Thymus (tissue), 11 donors: ENCODE measurements around the gene STARD5. TPM values are rescaled to one million over a fixed set of nuclear protein-coding genes. Genes with fewer than 3 reads are reported as not detected.
A peak's percentile ranks its signal among the peaks of the same experiment; 100 is the strongest.

Experiments
- DNase-seq, 9 donors: peaks; one replicate each; pipeline ENCODE4 v3.0.0-alpha.2; 2013; ENCODE audit warnings: low spot score in 9 of 9, low read depth in 6 of 9, missing footprints in 1 of 9
- H3K27ac ChIP-seq, 2 donors: one replicate each; pipeline ENCODE4 v1.5.1; 2013; ENCODE audit warnings: control low read depth in 1 of 2, low read depth in 1 of 2, low read length in 1 of 2, mild to moderate bottlenecking in 1 of 2, moderate library complexity in 1 of 2
- H3K27me3 ChIP-seq, 2 donors: one replicate each; pipeline ENCODE4 v1.5.1; 2013; ENCODE audit warnings: low read length in 1 of 2; ENCODE audit not compliant: control insufficient read depth in 2 of 2, insufficient read depth in 1 of 2
- H3K36me3 ChIP-seq, 2 donors: one replicate each; pipeline ENCODE4 v1.5.1; 2013; ENCODE audit warnings: low read length in 1 of 2, mild to moderate bottlenecking in 1 of 2, moderate library complexity in 1 of 2; ENCODE audit not compliant: control insufficient read depth in 2 of 2, insufficient read depth in 2 of 2
- H3K4me1 ChIP-seq, 2 donors: one replicate each; pipeline ENCODE4 v1.5.1; 2013; ENCODE audit warnings: low read length in 2 of 2; ENCODE audit not compliant: control insufficient read depth in 2 of 2, insufficient read depth in 2 of 2
- H3K4me3 ChIP-seq, 2 donors: one replicate each; pipeline ENCODE4 v1.5.1; 2013; ENCODE audit warnings: low read length in 2 of 2, control low read depth in 1 of 2, mild to moderate bottlenecking in 1 of 2
- H3K9me3 ChIP-seq, 2 donors: one replicate each; pipeline ENCODE4 v1.5.1; 2013; ENCODE audit warnings: low read length in 1 of 2, mild to moderate bottlenecking in 1 of 2; ENCODE audit not compliant: control insufficient read depth in 2 of 2, insufficient read depth in 1 of 2
- WGBS: extraction: QIAGEN DNeasy Blood & Tissue Kit; methylation state at CpG from one replicate; pipeline ENCODE4 v1.1.7; 2013; 5-methylcytosine and 5-hydroxymethylcytosine counted together
- polyA plus RNA-seq: library from polyadenylated mRNA; stranded (reverse); fragments of 200-250 nt; gene quantifications from one replicate; pipeline ENCODE4 v1.2.3, GENCODE V29; 2013
- total RNA-seq: library from RNA; stranded (reverse); fragments of 120-200 nt; gene quantifications from one replicate; pipeline ENCODE4 v1.2.4, GENCODE V29; 2013
- donor health status: healthy.

Gene STARD5
- total and polyA plus RNA-seq, 2 donors = 3.6 to 12.0 TPM

DNA sequence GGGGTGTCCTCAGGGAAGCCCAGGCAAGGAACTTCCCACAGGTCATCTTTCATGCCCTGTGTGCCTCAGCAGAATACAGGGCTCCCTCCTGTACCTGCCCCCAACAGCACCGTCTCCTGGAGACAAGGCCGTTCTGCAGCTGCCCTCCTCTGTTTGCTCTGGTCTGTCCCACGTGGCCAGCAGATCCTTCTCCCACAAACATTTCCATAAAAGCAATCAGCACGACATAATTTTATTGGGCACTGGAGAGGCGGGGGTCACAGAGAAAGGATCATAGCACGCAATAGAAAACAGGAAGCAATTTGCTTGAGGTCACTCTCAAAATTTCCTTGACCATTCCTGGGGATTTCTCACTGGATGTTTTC lies 29.4 kb downstream of the STARD5 start:
- Histone ChIP-seq H3K4me3 (peak overlapping the region; percentile 26 to 34), H3K9me3 (no peaks in the 10 kb centered on the region), H3K4me1 (peaks cover 50 to 79% of the 10 kb centered on the region in 2 donors), H3K36me3 (peaks cover 4 to 12% of the 10 kb centered on the region in 2 donors), H3K27me3 (no peaks in the 10 kb centered on the region), H3K27ac (peak overlapping the region; percentile 99 to 100)
- 51% methylated on average over 6 of the region's 6 CpGs for WGBS
- no peak for DNase-seq

DNA sequence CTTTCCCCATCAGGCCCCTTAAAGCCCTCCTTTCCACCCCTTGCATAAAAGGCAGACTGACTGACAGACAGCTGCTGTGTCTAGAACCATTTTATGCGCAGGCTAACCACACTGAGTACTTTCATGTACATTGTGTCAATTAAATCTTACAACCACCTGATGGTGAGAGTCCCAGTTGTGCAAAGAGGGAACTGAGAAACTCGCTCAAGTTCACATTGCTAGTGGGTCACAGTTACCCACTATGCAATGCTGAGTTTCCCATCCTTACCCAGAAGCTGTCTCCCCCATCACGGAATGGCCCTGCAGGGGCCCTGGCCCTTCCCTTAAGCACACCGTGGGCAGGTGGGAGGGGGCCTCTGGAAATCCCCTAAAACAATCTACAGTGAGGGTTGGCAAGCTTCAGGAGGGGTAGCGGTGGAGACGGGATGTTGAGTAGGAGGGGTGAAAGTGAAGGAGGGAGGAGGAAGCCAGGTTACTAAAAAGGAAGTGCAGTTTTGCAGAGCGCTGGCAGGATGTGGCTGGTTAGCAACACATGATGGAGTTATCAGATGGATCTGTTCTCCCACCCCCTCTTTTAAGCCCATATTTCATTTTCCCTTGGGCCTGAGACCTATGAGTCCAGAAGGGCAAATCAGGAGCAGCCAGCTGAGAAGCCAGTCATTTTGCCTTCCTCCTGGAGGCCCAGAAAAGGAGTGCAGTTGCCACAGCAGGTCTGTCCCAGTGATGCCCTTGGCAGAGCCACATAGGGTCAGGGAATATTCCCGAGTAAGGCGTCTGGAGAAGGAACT lies 30.0 kb downstream of the STARD5 start:
- peak overlapping the region; percentile 99 to 100 for H3K27ac ChIP-seq
- WGBS = 7% methylated on average over 9 of the region's 9 CpGs
- no peaks in the 10 kb centered on the region for H3K9me3 ChIP-seq
- peak overlapping the region; percentile 26 to 34 for H3K4me3 ChIP-seq
- peak; percentile 75 to 96 (median 87) for DNase-seq
- peaks cover 0 to 6% of the 10 kb centered on the region in 2 donors for H3K36me3 ChIP-seq
- no peaks in the 10 kb centered on the region for H3K27me3 ChIP-seq
- H3K4me1 ChIP-seq = peaks cover 46 to 74% of the 10 kb centered on the region in 2 donors

DNA sequence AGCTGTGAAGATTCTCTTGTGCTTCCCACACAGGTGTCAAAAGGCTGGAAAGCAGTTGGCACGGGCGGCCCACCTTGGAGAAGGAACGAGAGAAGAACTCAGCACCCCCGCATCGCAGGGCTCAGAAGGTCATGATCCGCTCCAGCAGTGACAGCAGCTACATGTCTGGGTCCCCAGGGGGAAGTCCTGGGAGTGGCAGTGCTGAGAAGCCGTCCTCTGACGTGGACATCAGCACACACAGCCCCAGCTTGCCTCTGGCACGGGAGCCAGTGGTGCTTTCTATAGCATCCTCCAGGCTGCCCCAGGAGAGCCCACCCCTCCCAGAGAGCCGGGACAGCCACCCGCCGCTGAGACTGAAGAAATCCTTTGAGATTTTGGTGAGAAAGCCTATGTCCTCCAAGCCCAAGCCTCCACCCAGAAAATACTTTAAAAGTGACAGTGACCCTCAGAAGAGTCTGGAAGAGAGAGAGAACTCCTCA lies 31.4 kb downstream of the STARD5 start:
- no peak for DNase-seq
- Histone ChIP-seq H3K4me3 (peak overlapping the region in 1 of 2 donors; percentile 34), H3K4me1 (peaks cover 47 to 62% of the 10 kb centered on the region in 2 donors), H3K27me3 (no peaks in the 10 kb centered on the region), H3K9me3 (no peaks in the 10 kb centered on the region), H3K36me3 (no peaks in the 10 kb centered on the region), H3K27ac (peak overlapping the region; percentile 99 to 100)
- 89% methylated on average over 12 of the region's 12 CpGs for WGBS

DNA sequence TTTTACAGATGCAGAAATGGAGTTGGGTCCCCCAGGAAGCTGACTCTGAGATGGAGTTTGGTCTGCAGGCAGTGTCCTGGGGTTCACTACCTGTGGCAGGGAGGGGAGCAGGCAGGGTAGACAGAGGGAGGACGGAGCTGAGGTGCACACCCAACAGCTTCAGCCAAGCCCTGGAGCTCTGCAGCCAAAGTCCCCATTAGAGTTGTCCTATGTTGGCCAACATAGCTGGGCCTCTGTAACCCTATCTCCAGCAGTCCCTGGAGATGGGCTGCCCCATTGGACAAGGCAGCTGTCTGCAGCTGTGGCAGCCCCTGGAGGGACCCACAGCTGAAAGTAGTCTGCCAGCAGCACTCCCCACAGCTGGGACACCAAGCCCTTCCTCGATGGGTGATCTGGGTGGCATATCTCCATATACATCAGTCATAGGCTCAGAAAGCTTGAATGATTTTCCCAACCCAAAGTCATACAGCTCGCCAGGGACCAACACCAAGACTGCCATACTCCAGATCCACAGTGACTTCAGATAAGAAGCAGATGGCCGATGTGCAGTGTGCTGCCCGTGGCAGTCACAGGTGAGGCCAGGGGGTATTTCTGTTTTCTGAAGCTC lies 31.9 kb downstream of the STARD5 start:
- Histone ChIP-seq H3K27me3 (no peaks in the 10 kb centered on the region), H3K27ac (peak overlapping the region; percentile 99 to 100), H3K4me1 (peaks cover 52 to 66% of the 10 kb centered on the region in 2 donors), H3K9me3 (no peaks in the 10 kb centered on the region), H3K4me3 (no peak overlapping the region), H3K36me3 (no peaks in the 10 kb centered on the region)
- 48% methylated on average over 5 of the region's 5 CpGs for WGBS
- peak in 1 of 9 donors; percentile 61 for DNase-seq

DNA sequence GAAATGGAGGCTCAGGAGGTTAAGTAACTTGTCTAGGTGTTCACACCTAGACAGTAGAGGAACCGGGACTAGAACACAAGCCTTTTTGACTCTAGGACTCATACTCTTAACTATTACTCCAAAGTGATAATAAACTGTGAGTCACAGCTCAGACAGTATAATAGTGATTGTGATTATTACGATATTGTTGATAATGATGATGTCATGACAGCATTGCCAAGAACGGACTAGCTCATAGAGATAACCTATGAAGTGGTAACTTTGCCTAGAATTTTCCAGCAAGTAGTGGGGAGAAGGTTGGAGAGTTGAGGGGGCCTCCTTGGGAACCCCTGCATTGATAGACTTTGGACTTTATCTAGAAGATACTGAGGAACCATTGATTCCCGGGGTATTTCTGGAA lies 34.0 kb downstream of the STARD5 start:
- WGBS = 97% methylated on average over 4 of the region's 4 CpGs
- DNase-seq = no peak
- Histone ChIP-seq H3K9me3 (no peaks in the 10 kb centered on the region), H3K27me3 (no peaks in the 10 kb centered on the region), H3K4me1 (peaks cover 53 to 68% of the 10 kb centered on the region in 2 donors), H3K4me3 (no peak overlapping the region), H3K27ac (no peak overlapping the region), H3K36me3 (no peaks in the 10 kb centered on the region)

GRCh38 chr15:81288616-81289015 lies 35.3 kb downstream of the STARD5 start:
- no peaks in the 10 kb centered on the region for H3K36me3 ChIP-seq
- no peaks in the 10 kb centered on the region for H3K9me3 ChIP-seq
- no peak for DNase-seq
- no peaks in the 10 kb centered on the region for H3K27me3 ChIP-seq
- H3K27ac ChIP-seq = no peak overlapping the region
- peaks cover 45 to 60% of the 10 kb centered on the region in 2 donors for H3K4me1 ChIP-seq
- WGBS = 84% methylated on average over 8 of the region's 8 CpGs
- H3K4me3 ChIP-seq = no peak overlapping the region

DNA sequence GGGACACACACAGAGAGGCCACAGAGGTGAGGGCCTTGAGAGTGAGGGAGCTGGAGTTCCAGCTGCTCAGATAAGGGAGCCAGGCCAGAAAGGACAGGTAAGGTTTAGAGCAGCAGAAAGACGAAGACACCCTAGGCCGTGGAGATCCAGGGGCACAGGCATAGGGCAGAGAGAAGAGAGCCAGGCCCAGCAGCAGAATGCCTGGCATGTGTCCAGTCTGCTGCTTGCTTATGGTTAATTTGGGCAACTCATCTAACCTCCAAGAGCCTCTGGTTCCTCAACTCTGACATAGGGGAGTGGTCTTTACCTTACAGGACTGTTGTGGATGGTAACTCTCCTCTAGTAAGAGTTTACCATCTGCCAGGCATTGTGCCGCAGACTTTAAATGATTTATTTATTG lies 35.9 kb downstream of the STARD5 start:
- 97% methylated on average over 3 of the region's 3 CpGs for WGBS
- Histone ChIP-seq H3K4me3 (no peak overlapping the region), H3K36me3 (no peaks in the 10 kb centered on the region), H3K27me3 (no peaks in the 10 kb centered on the region), H3K27ac (peak overlapping the region in 1 of 2 donors; percentile 64), H3K9me3 (no peaks in the 10 kb centered on the region), H3K4me1 (peaks cover 41 to 54% of the 10 kb centered on the region in 2 donors)
- no peak for DNase-seq

DNA sequence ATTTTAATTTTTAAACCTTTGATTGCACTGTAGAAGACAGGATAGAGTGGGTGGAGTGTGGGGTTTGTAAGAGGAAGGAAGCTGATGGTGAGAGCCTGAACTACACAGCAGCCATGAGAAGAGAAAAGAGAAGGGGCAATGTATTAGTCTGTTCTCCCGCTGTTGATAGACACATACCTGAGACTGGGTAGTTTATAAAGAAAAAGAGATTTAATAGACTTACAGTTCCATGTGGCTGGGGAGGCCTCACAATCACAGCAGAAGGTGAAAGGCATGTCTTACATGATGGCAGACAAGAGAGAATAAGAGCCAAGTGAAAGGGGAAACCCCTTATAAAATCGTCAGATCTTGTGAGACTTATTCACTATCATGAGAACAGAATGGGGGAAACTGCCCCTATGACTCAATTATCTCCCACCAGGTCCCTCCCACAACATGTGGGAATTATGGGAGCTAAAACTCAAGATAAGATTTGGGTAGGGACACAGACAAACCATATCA lies 37.3 kb downstream of the STARD5 start:
- no peaks in the 10 kb centered on the region for H3K9me3 ChIP-seq
- peak in 1 of 9 donors; percentile 78 for DNase-seq
- H3K27me3 ChIP-seq = no peaks in the 10 kb centered on the region
- 22% methylated on average over 2 of the region's 2 CpGs for WGBS
- peak overlapping the region; percentile 72 to 88 for H3K27ac ChIP-seq
- no peak overlapping the region for H3K4me3 ChIP-seq
- no peaks in the 10 kb centered on the region for H3K36me3 ChIP-seq
- peaks cover 30 to 40% of the 10 kb centered on the region in 2 donors for H3K4me1 ChIP-seq

DNA sequence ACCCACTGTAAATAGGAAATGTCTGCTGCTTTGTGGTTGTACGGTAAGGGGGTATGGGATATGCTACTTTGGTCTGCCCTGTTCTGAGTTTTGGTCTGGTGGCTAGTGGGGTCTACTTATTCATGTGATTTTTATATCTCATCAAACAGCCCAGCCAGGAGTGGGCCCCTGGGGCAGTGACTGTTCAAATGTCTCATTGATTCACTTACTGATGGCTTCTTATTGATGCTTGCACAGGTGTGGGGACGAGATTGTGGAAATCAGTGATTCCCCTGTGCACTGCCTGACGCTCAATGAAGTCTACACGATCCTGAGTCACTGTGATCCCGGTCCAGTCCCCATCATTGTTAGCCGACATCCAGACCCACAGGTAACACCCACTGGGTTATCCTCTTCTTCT lies 38.5 kb downstream of the STARD5 start:
- no peaks in the 10 kb centered on the region for H3K27me3 ChIP-seq
- H3K9me3 ChIP-seq = no peaks in the 10 kb centered on the region
- peak overlapping the region; percentile 72 to 81 for H3K27ac ChIP-seq
- peaks cover 21 to 38% of the 10 kb centered on the region in 2 donors for H3K4me1 ChIP-seq
- 96% methylated on average over 6 of the region's 6 CpGs for WGBS
- H3K4me3 ChIP-seq = no peak overlapping the region
- no peak for DNase-seq
- H3K36me3 ChIP-seq = peaks cover 0 to 3% of the 10 kb centered on the region in 2 donors
